Measurements from ENCODE around the gene DNMBP.

GRCh38 chr10:99850767-99851340 is 158.9 kb downstream of the DNMBP start:
- TF ChIP-seq POLR2AphosphoS5 (IDR thresholded peaks at IDR 0.05; ENCODE audit: insufficient read depth, low read depth, low read length), result no peak
- no peak for TF ChIP-seq EZH2 (IDR thresholded peaks at IDR 0.05; ENCODE audit: borderline replicate concordance, low read depth, low read length, severe bottlenecking)
- TF ChIP-seq, protein P1, sequence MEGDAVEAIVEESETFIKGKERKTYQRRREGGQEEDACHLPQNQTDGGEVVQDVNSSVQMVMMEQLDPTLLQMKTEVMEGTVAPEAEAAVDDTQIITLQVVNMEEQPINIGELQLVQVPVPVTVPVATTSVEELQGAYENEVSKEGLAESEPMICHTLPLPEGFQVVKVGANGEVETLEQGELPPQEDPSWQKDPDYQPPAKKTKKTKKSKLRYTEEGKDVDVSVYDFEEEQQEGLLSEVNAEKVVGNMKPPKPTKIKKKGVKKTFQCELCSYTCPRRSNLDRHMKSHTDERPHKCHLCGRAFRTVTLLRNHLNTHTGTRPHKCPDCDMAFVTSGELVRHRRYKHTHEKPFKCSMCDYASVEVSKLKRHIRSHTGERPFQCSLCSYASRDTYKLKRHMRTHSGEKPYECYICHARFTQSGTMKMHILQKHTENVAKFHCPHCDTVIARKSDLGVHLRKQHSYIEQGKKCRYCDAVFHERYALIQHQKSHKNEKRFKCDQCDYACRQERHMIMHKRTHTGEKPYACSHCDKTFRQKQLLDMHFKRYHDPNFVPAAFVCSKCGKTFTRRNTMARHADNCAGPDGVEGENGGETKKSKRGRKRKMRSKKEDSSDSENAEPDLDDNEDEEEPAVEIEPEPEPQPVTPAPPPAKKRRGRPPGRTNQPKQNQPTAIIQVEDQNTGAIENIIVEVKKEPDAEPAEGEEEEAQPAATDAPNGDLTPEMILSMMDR (IDR thresholded peaks at IDR 0.05; ENCODE audit: extremely low read depth in 1 of 2, insufficient read depth in 1 of 2, low read depth in 1 of 2, low read length in 2 of 2), result no peak
- TF ChIP-seq, protein P2, sequence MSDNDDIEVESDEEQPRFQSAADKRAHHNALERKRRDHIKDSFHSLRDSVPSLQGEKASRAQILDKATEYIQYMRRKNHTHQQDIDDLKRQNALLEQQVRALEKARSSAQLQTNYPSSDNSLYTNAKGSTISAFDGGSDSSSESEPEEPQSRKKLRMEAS (IDR thresholded peaks at IDR 0.05; ENCODE audit: insufficient read depth, insufficient read length), result no peak
- no peak for TF ChIP-seq MYC (IDR thresholded peaks at IDR 0.05; ENCODE audit: low read depth, low read length)
- no peak for TF ChIP-seq POLR2A (IDR thresholded peaks at IDR 0.05; ENCODE audit: low read depth, low read length)

Data from endothelial cell of umbilical vein (primary cell).